DMS153 treated with DMSO at 0.1 percent for 48 hours (cell line): Measurements from ENCODE around the gene CAPN2.

Experiments
- DNase-seq: peaks from one replicate; lab custom pipeline; 2025; ENCODE audit not compliant: unreplicated experiment; lab: John Stamatoyannopoulos, UW

The CAPN2 gene

GRCh38 chr1:223712194-223712849, at the start of gene CAPN2:
TSS of gene CAPN2 (plus strand) at chr1:223712539. CDS start at chr1:223712641, 102 bp downstream.
- peak; percentile 47 for DNase-seq

GRCh38 chr1:223662943-223663342, 49.4 kb upstream of the CAPN2 start:
- no peak for DNase-seq

- no peak for DNase-seq
Observed at GRCh38 chr1:223664106-223664505, 48.2 kb upstream of the CAPN2 start.

- DNase-seq, result no peak
Observed at GRCh38 chr1:223665592-223666312, 46.6 kb upstream of the CAPN2 start, which contains the start of gene CAPN8. TSS of gene CAPN8 (minus strand) at chr1:223665701. CDS start at chr1:223665646, 55 bp downstream.

- no peak for DNase-seq
Observed at GRCh38 chr1:223667484-223668182, 44.7 kb upstream of the CAPN2 start.

- no peak for DNase-seq
Observed at GRCh38 chr1:223669003-223669795, 43.1 kb upstream of the CAPN2 start.

- no peak for DNase-seq
Observed at GRCh38 chr1:223670458-223671159, 41.7 kb upstream of the CAPN2 start.

- DNase-seq, result no peak
Observed at GRCh38 chr1:223674119-223674890, 38.0 kb upstream of the CAPN2 start.

GRCh38 chr1:223678841-223679240, 33.5 kb upstream of the CAPN2 start:
- DNase-seq, result no peak

GRCh38 chr1:223680188-223680587, 32.2 kb upstream of the CAPN2 start:
- DNase-seq, result no peak

- no peak for DNase-seq
Observed at GRCh38 chr1:223682502-223682901, 29.8 kb upstream of the CAPN2 start.

GRCh38 chr1:223683586-223684487, 28.5 kb upstream of the CAPN2 start:
- peak; percentile 82 for DNase-seq

- DNase-seq, result no peak
Observed at GRCh38 chr1:223684488-223684792, 27.9 kb upstream of the CAPN2 start.

GRCh38 chr1:223691121-223691520, 21.2 kb upstream of the CAPN2 start:
- DNase-seq, result no peak

GRCh38 chr1:223695014-223695548, 17.3 kb upstream of the CAPN2 start:
- DNase-seq, result no peak

- DNase-seq, result no peak
Observed at GRCh38 chr1:223695941-223696340, 16.4 kb upstream of the CAPN2 start.

GRCh38 chr1:223700388-223700918, 11.9 kb upstream of the CAPN2 start:
- no peak for DNase-seq

- DNase-seq, result no peak
Observed at GRCh38 chr1:223700942-223701637, 11.2 kb upstream of the CAPN2 start.
